ENCODE measurements around the gene JAKMIP1. TPM values are rescaled to one million over a fixed set of nuclear protein-coding genes. Genes with fewer than 3 reads are reported as not detected.

JAKMIP1 gene
- total RNA-seq, 1 donor, result not detected

DNA sequence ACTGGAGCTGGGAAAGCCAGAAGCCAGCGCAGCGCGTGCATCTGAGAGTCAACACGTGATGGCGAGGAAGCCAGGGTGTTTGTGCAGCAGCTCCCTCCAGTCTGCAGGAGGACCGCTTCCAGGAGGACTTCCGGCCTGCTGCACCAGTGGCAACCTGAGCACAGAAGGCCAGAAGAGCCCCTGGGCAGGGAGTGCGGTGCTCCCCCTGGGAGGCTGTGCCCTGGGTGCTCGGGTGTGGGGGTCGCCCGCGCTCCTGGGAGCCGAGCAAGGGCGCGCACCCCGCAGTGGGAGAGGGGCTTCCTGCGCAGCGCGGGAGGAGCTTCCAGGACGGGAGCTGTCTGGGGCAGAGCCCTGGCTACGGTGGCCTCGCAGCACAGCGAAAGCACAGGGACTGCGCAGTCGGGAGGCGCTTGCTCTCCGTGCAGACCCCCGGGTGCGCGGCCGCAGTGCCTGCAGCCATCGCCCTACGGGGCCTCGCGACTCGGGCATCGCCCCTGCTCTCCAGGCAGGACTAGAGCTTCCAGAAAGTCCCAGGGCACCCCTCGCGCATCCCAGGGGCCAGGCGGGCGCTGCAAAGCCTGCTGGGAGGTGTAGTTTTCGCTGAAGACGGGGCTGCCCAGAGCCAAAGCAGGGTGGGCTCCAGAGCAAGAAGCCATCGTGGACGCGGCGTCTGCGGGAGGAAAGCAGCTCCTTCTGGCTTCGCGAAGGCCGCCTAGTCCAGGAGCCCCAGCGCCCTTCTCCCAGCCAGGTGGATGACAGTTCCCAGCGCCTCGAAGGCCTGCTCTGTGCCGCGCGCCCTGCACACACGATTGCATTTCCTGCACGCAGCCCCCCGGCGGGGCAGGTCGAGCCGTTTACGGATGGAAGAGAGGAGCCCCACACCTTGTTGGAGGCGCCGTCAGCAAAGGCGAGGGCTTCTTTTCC is 45.2 kb upstream of the JAKMIP1 start:
- H2AFZ ChIP-seq (ENCODE audit: low read length), result no peak overlapping the region
- no peaks in the 10 kb centered on the region for H3K4me1 ChIP-seq (ENCODE audit: insufficient read depth, low read length)
- H3K79me2 ChIP-seq (ENCODE audit: insufficient read depth, low read length), result no peaks in the 10 kb centered on the region
- no peak overlapping the region for H3K4me3 ChIP-seq (ENCODE audit: insufficient read depth, low read length)
- peaks cover 2% of the 10 kb centered on the region for H3K9me3 ChIP-seq (ENCODE audit: low read depth, low read length)
- TF ChIP-seq, protein P1, sequence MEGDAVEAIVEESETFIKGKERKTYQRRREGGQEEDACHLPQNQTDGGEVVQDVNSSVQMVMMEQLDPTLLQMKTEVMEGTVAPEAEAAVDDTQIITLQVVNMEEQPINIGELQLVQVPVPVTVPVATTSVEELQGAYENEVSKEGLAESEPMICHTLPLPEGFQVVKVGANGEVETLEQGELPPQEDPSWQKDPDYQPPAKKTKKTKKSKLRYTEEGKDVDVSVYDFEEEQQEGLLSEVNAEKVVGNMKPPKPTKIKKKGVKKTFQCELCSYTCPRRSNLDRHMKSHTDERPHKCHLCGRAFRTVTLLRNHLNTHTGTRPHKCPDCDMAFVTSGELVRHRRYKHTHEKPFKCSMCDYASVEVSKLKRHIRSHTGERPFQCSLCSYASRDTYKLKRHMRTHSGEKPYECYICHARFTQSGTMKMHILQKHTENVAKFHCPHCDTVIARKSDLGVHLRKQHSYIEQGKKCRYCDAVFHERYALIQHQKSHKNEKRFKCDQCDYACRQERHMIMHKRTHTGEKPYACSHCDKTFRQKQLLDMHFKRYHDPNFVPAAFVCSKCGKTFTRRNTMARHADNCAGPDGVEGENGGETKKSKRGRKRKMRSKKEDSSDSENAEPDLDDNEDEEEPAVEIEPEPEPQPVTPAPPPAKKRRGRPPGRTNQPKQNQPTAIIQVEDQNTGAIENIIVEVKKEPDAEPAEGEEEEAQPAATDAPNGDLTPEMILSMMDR (IDR thresholded peaks at IDR 0.05; ENCODE audit: extremely low read depth, low read depth, low read length), result no peak
- H3K27ac ChIP-seq (ENCODE audit: low read depth, low read length), result no peak overlapping the region
- no peak overlapping the region for H3K4me2 ChIP-seq (ENCODE audit: insufficient read depth, low read length)
- peaks cover 34% of the 10 kb centered on the region for H3K27me3 ChIP-seq (ENCODE audit: insufficient read depth, low read length)
- no peak for DNase-seq (ENCODE audit: insufficient read length, low spot score, missing footprints)
- no peaks in the 10 kb centered on the region for H3K36me3 ChIP-seq (ENCODE audit: insufficient read depth, low read length)
- H4K20me1 ChIP-seq (ENCODE audit: insufficient read depth, low read length), result no peaks in the 10 kb centered on the region

DNA sequence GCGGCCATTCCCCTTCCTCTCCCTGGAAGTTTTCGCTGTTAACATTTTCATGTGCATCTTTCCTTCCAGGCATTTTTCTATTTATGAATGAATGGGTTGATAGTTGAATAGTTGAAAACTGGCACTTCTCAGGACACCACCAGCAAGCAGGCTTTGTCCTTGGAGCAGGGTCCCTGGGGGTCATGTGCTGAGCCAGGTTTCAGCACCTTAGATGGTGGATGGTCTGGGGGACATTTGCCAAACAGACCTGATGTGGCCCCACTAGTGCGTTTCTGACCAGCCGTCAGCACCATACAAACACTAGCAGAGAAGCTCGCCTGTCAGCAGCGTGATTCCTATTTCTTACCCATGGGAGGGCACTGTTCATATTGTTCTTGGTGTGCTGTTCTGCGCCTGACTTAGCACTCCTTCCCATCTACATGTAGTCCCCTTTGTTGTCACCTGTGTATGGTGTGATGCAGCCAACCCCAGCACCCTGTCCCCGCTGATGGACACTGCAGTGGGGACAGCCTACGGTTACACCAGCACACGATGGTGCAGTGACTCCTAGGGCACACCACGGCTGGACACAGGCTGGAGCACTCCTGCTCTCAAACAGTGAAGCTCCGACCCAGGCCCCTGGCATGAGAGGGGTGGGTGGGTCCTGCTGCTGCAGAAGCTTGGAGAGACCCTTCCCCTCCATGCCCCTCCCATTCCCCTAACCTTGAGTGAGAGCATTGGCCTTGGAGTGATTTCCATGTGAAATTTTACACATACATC is 42.1 kb upstream of the JAKMIP1 start:
- Histone ChIP-seq H3K79me2 (ENCODE audit: insufficient read depth, low read length) (no peaks in the 10 kb centered on the region), H2AFZ (ENCODE audit: low read length) (no peak overlapping the region), H3K4me1 (ENCODE audit: insufficient read depth, low read length) (no peaks in the 10 kb centered on the region), H4K20me1 (ENCODE audit: insufficient read depth, low read length) (no peaks in the 10 kb centered on the region), H3K36me3 (ENCODE audit: insufficient read depth, low read length) (no peaks in the 10 kb centered on the region), H3K27ac (ENCODE audit: low read depth, low read length) (no peak overlapping the region), H3K9me3 (ENCODE audit: low read depth, low read length) (peaks cover 2% of the 10 kb centered on the region), H3K4me3 (ENCODE audit: insufficient read depth, low read length) (no peak overlapping the region), H3K27me3 (ENCODE audit: insufficient read depth, low read length) (peaks cover 13% of the 10 kb centered on the region), H3K4me2 (ENCODE audit: insufficient read depth, low read length) (no peak overlapping the region)
- TF ChIP-seq, protein P1 (IDR thresholded peaks at IDR 0.05; ENCODE audit: extremely low read depth, low read depth, low read length), result no peak
- DNase-seq (ENCODE audit: insufficient read length, low spot score, missing footprints), result no peak

DNA sequence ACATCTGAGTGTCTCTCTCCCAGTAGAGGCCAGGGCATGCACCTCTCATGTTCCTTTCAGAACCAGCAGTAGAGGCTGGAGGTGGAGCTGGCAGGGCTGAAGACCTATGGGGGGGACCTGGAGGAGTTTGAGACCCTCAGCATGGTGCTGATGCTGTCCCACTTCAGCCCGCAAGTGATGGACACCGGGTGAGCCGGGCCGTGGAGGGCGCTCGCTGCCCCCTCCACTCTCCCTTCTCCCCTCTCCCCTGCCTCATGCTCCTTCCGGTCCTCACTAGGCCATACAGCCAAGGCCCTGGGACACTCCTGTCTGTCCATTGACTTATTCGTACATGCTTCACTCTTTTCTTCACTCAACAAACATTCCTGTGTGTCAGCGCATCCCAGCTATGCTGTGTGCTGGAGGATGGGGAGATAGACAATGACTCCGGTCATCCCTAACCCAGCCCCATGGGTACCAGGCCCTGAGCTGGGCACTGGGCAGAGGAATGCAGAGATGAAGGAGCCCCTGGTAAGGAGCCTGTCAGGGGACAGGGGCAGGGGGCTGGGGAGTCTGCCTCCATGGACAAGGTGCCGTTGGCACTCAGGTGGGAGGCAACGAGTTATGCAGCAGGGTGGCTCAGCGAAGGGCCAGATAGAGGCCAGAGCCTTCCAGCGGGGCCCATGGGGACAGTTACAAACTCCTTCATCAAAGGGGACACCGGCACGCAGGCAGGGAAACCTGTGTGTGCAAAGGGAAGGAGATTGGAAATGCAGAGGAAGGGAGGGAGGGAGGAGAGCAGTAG is 40.9 kb upstream of the JAKMIP1 start:
- H3K4me3 ChIP-seq (ENCODE audit: insufficient read depth, low read length), result no peak overlapping the region
- peaks cover 10% of the 10 kb centered on the region for H3K27me3 ChIP-seq (ENCODE audit: insufficient read depth, low read length)
- no peak for DNase-seq (ENCODE audit: insufficient read length, low spot score, missing footprints)
- H3K27ac ChIP-seq (ENCODE audit: low read depth, low read length), result no peak overlapping the region
- H3K4me1 ChIP-seq (ENCODE audit: insufficient read depth, low read length), result no peaks in the 10 kb centered on the region
- no peaks in the 10 kb centered on the region for H4K20me1 ChIP-seq (ENCODE audit: insufficient read depth, low read length)
- peaks cover 2% of the 10 kb centered on the region for H3K9me3 ChIP-seq (ENCODE audit: low read depth, low read length)
- no peaks in the 10 kb centered on the region for H3K79me2 ChIP-seq (ENCODE audit: insufficient read depth, low read length)
- H3K36me3 ChIP-seq (ENCODE audit: insufficient read depth, low read length), result no peaks in the 10 kb centered on the region
- no peak overlapping the region for H3K4me2 ChIP-seq (ENCODE audit: insufficient read depth, low read length)
- TF ChIP-seq, protein P1 (IDR thresholded peaks at IDR 0.05; ENCODE audit: extremely low read depth, low read depth, low read length), result no peak
- no peak overlapping the region for H2AFZ ChIP-seq (ENCODE audit: low read length)
